ENCODE results near the gene XRCC3. TPM values are rescaled to one million over a fixed set of nuclear protein-coding genes. Genes with fewer than 3 reads are reported as not detected.

The XRCC3 gene
- polyA plus RNA-seq, 6 donors from 2014 or later: 2.9 to 7.5 (median 5.7) TPM

DNA sequence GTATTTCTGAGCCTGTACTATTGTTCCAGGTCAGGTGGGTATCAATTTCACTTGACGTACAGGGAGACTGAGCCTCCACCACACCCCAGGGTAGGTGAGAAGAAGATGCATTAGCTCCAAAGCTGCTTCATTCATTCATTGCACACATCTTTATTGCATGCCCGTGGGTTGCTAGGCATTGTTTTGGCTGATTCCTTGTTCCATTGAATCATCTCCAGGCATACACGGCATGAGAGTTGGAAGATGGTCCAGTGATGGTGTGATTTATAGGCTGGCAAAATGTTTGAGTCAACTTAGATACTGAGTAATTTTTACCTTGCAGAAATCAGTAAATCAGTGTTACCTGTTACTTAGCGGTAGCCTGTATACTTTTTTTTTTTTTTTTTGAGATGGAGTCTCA lies 65.0 kb downstream of the XRCC3 start:
- Mint-ChIP-seq H3K27ac (peak overlapping the region in 1 of 6 donors; percentile 49), H3K27me3 (no peaks in the 10 kb centered on the region), H3K4me3 (no peak overlapping the region), H3K4me1 (peaks cover 13 to 47% (median 32%) of the 10 kb centered on the region in 3 donors), H3K9me3 (no peaks in the 10 kb centered on the region), H3K36me3 (peaks cover 5 to 12% of the 10 kb centered on the region in 2 donors)
- DNase-seq (no peak), ATAC-seq (ENCODE audit: low read depth in 2 of 2) (no peak)

- H3K36me3 Mint-ChIP-seq: peaks cover 0 to 4% of the 10 kb centered on the region in 2 donors
- peak overlapping the region in 2 of 6 donors; percentile 24 to 44 for H3K27ac Mint-ChIP-seq
- ATAC-seq (ENCODE audit: low read depth in 2 of 2): no peak
- no peaks in the 10 kb centered on the region for H3K27me3 Mint-ChIP-seq
- DNase-seq: no peak
- H3K4me3 Mint-ChIP-seq: no peak overlapping the region
- H3K9me3 Mint-ChIP-seq: no peaks in the 10 kb centered on the region
- H3K4me1 Mint-ChIP-seq: peaks cover 13 to 55% (median 39%) of the 10 kb centered on the region in 3 donors
Measured at GRCh38 chr14:103649001-103649400, 66.2 kb downstream of the XRCC3 start.

Other genes with a start within 250 kb of the XRCC3 start
- gene CKB, start 192.6 kb downstream of the XRCC3 start, polyA plus RNA-seq (ENCODE audit: low read depth in 6 of 6): under 1 TPM in 2 of 6 donors, not detected in 4; 0.80 to 1.00 TPM
- gene TRMT61A, start 186.3 kb downstream of the XRCC3 start, polyA plus RNA-seq (ENCODE audit: low read depth in 6 of 6): 10 to 100 TPM in 1 of 6 donors, 1 to 10 TPM in 5; 6.2 to 13.9 (median 8.3) TPM
- 10 to 100 TPM; 11.0 to 55.5 (median 41.9) TPM for gene BAG5, start 152.8 kb downstream of the XRCC3 start, polyA plus RNA-seq (ENCODE audit: low read depth in 6 of 6)
- gene COA8, start 152.5 kb downstream of the XRCC3 start, polyA plus RNA-seq (ENCODE audit: low read depth in 6 of 6): 10 to 100 TPM; 47.5 to 70.7 (median 57.8) TPM
- 10 to 100 TPM; 25.9 to 90.4 (median 56.2) TPM for gene KLC1, start 86.2 kb downstream of the XRCC3 start, polyA plus RNA-seq (ENCODE audit: low read depth in 6 of 6)
- 10 to 100 TPM in 1 of 6 donors, 1 to 10 TPM in 5; 4.8 to 10.5 (median 6.7) TPM for gene ZFYVE21, start 359 bp upstream of the XRCC3 start, polyA plus RNA-seq (ENCODE audit: low read depth in 6 of 6)
- gene PPP1R13B, start 132.1 kb upstream of the XRCC3 start, polyA plus RNA-seq (ENCODE audit: low read depth in 6 of 6): 1 to 10 TPM in 4 of 6 donors, under 1 TPM in 1, not detected in 1; 0.65 to 4.6 (median 1.8) TPM
- 1 to 10 TPM in 1 of 6 donors, under 1 TPM in 3, not detected in 2; 0.37 to 3.8 (median 0.85) TPM for gene TDRD9, start 213.0 kb upstream of the XRCC3 start, polyA plus RNA-seq (ENCODE audit: low read depth in 6 of 6)
- gene RD3L, start 227.1 kb upstream of the XRCC3 start, polyA plus RNA-seq (ENCODE audit: low read depth in 6 of 6): not detected